Astrocyte (in vitro differentiated cells and primary cell): Measurements from ENCODE around the gene CACNA1D. TPM values are rescaled to one million over a fixed set of nuclear protein-coding genes. Genes with fewer than 3 reads are reported as not detected.

Source experiments
- DNase-seq: peaks from one replicate; pipeline ENCODE4 v3.0.0-alpha.2; 2010; ENCODE audit warnings: low read depth
- FAIRE-seq: peaks from 2 replicates; lab custom pipeline; 2011; peaks lifted over from hg19 to GRCh38; lab: Jason Lieb, UNC
- H2AFZ ChIP-seq: 2 replicates; pipeline ENCODE4 v1.6.0; 2012; ENCODE audit warnings: low read depth, low read length, inconsistent platforms
- H3K27ac ChIP-seq: 2 replicates; pipeline ENCODE4 v1.5.1; 2011; ENCODE audit warnings: low read depth, low read length, inconsistent platforms
- H3K27me3 ChIP-seq: 2 replicates; pipeline ENCODE4 v1.6.0; 2011; ENCODE audit warnings: low read length, inconsistent platforms; ENCODE audit not compliant: insufficient read depth
- H3K36me3 ChIP-seq: 2 replicates; pipeline ENCODE4 v1.5.1; 2011; ENCODE audit warnings: low read length, inconsistent platforms; ENCODE audit not compliant: insufficient read depth
- H3K4me1 ChIP-seq: 2 replicates; pipeline ENCODE4 v1.5.1; 2011; ENCODE audit warnings: low read length, inconsistent platforms; ENCODE audit not compliant: insufficient read depth
- H3K4me2 ChIP-seq: 2 replicates; pipeline ENCODE4 v1.6.0; 2012; ENCODE audit warnings: low read length, inconsistent platforms
- H3K4me3 ChIP-seq: 2 replicates; pipeline ENCODE4 v1.5.1; 2011; ENCODE audit warnings: low read depth, mild to moderate bottlenecking, low read length, inconsistent platforms; ENCODE audit not compliant: insufficient read depth
- H3K79me2 ChIP-seq: 2 replicates; pipeline ENCODE4 v1.6.0; 2012; ENCODE audit warnings: mild to moderate bottlenecking, low read length, inconsistent platforms; ENCODE audit not compliant: insufficient read depth
- H3K9ac ChIP-seq: 2 replicates; pipeline ENCODE4 v1.6.0; 2012; ENCODE audit warnings: mild to moderate bottlenecking, low read length, inconsistent platforms
- H3K9me3 ChIP-seq: 2 replicates; pipeline ENCODE4 v1.5.1; 2012; ENCODE audit warnings: low read depth, mild to moderate bottlenecking, low read length, inconsistent platforms; ENCODE audit not compliant: insufficient read depth
- H4K20me1 ChIP-seq: 2 replicates; pipeline ENCODE4 v1.6.0; 2012; ENCODE audit warnings: low read length, inconsistent platforms; ENCODE audit not compliant: insufficient read depth
- H3K27ac Mint-ChIP-seq: one replicate; pipeline ENCODE4 v1.8.0; 2021; ENCODE audit warnings: mild to moderate bottlenecking, mixed read lengths; ENCODE audit not compliant: unreplicated experiment
- H3K27me3 Mint-ChIP-seq: one replicate; pipeline ENCODE4 v1.8.0; 2021; ENCODE audit warnings: low read depth, mixed read lengths; ENCODE audit not compliant: unreplicated experiment
- H3K36me3 Mint-ChIP-seq: one replicate; pipeline ENCODE4 v1.8.0; 2021; ENCODE audit warnings: low read depth, mixed read lengths; ENCODE audit not compliant: unreplicated experiment
- H3K4me1 Mint-ChIP-seq: one replicate; pipeline ENCODE4 v1.8.0; 2021; ENCODE audit warnings: low read depth, mixed read lengths; ENCODE audit not compliant: unreplicated experiment
- H3K4me3 Mint-ChIP-seq: one replicate; pipeline ENCODE4 v1.8.0; 2021; ENCODE audit warnings: mild to moderate bottlenecking, moderate library complexity, mixed read lengths; ENCODE audit not compliant: unreplicated experiment
- H3K9me3 Mint-ChIP-seq: one replicate; pipeline ENCODE4 v1.8.0; 2021; ENCODE audit warnings: mild to moderate bottlenecking, mixed read lengths; ENCODE audit not compliant: unreplicated experiment
- CTCF ChIP-seq: IDR thresholded peaks from 2 replicates; pipeline ENCODE4 v1.5.1; 2011; ENCODE audit warnings: low read depth, mild to moderate bottlenecking, inconsistent platforms, low read length, moderate library complexity; ENCODE audit not compliant: insufficient read depth
- EZH2 ChIP-seq: IDR thresholded peaks from 2 replicates; pipeline ENCODE4 v1.6.1; 2012; ENCODE audit warnings: mild to moderate bottlenecking, low read length, inconsistent platforms; ENCODE audit not compliant: insufficient read depth
- total RNA-seq: library from RNA; stranded (reverse); gene quantifications from 2 replicates; pipeline ENCODE4 v1.2.1, GENCODE V29; 2021

Gene CACNA1D
- total RNA-seq, 1 donor from 2014 or later, result 0.41 TPM

GRCh38 chr3:53817809-53818208 is 323.4 kb downstream of the CACNA1D start:
- Histone ChIP-seq H3K79me2 (no peaks in the 10 kb centered on the region), H3K27ac (no peak overlapping the region), H2AFZ (no peak overlapping the region), H3K9ac (no peak overlapping the region), H3K4me1 (no peaks in the 10 kb centered on the region), H4K20me1 (no peaks in the 10 kb centered on the region), H3K4me2 (no peak overlapping the region), H3K9me3 (no peaks in the 10 kb centered on the region), H3K36me3 (no peaks in the 10 kb centered on the region), H3K4me3 (no peak overlapping the region), H3K27me3 (no peaks in the 10 kb centered on the region)
- H3K9me3 Mint-ChIP-seq, result no peaks in the 10 kb centered on the region
- H3K27ac Mint-ChIP-seq, result no peak overlapping the region
- H3K36me3 Mint-ChIP-seq, result no peaks in the 10 kb centered on the region
- TF ChIP-seq EZH2 (no peak), CTCF (no peak)
- FAIRE-seq (no peak), DNase-seq (no peak)
- peaks cover 16% of the 10 kb centered on the region for H3K27me3 Mint-ChIP-seq
- no peak overlapping the region for H3K4me3 Mint-ChIP-seq
- peaks cover 6% of the 10 kb centered on the region for H3K4me1 Mint-ChIP-seq

GRCh38 chr3:53818221-53819162 is 324.1 kb downstream of the CACNA1D start:
- no peak overlapping the region for H3K9ac ChIP-seq
- no peak overlapping the region for H3K4me2 ChIP-seq
- no peak overlapping the region for H3K4me3 ChIP-seq
- no peaks in the 10 kb centered on the region for H3K79me2 ChIP-seq
- Mint-ChIP-seq H3K27me3 (peaks cover 16% of the 10 kb centered on the region), H3K4me1 (peaks cover 6% of the 10 kb centered on the region), H3K36me3 (no peaks in the 10 kb centered on the region), H3K27ac (no peak overlapping the region), H3K4me3 (no peak overlapping the region), H3K9me3 (no peaks in the 10 kb centered on the region)
- no peaks in the 10 kb centered on the region for H3K36me3 ChIP-seq
- no peaks in the 10 kb centered on the region for H3K4me1 ChIP-seq
- TF ChIP-seq EZH2, result no peak
- no peak for TF ChIP-seq CTCF
- FAIRE-seq, result no peak
- no peak overlapping the region for H2AFZ ChIP-seq
- DNase-seq, result no peak
- H4K20me1 ChIP-seq, result no peaks in the 10 kb centered on the region
- H3K9me3 ChIP-seq, result no peaks in the 10 kb centered on the region
- H3K27me3 ChIP-seq, result no peaks in the 10 kb centered on the region
- no peak overlapping the region for H3K27ac ChIP-seq
